ENCODE data around the gene RUFY1.
"Not testable (repeated sequence)": the region's sequence is repeated elsewhere in the genome, so short reads cannot be mapped to it uniquely, and the experiment has no call there.

DNA sequence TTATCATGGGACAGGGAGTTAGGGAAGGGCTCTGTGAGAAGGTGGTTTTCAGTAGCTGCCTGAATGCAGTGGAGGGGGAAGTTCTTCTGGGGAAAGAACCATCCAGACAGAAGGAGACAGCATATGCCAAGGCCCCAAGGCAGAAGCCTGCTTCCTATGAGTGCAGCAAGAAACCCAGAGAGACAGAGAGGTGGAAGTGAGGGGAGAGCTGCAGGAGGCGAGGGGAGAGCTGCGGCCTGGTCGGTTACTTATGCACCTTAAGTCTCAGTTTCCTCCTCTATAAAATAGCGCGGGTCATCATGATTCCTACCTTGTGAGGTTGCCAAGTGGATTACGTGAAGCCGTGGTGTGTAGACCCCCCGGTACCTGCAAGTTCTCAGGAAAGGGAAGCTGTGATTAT, 47.9 kb upstream of the RUFY1 start:
- TF ChIP-seq CTCF (IDR thresholded peaks at IDR 0.05); POLR2A (IDR thresholded peaks at IDR 0.05); POLR2AphosphoS5 (IDR thresholded peaks at IDR 0.05); EP300 (IDR thresholded peaks at IDR 0.05; ENCODE audit: low read depth): not testable (repeated sequence)

Data from transverse colon (tissue), 4 donors.